Sigmoid colon (tissue), 7 donors: ENCODE results near the gene FADS3. TPM values are rescaled to one million over a fixed set of nuclear protein-coding genes. Genes with fewer than 3 reads are reported as not detected.

ENCODE experiments used
- DNase-seq: peaks from one replicate; pipeline ENCODE4 v3.0.0-alpha.2; 2019
- H3K27ac ChIP-seq, 4 donors: fragments of 200-600 bp; sonication (generic); one replicate each; pipeline ENCODE4 v1.5.1; 2016 to 2019; ENCODE audit warnings: mild to moderate bottlenecking in 1 of 4
- H3K27me3 ChIP-seq, 3 donors: fragments of 200-600 bp; sonication (generic); one replicate each; pipeline ENCODE4 v1.5.1; 2019; ENCODE audit warnings: mild to moderate bottlenecking in 1 of 3
- H3K36me3 ChIP-seq, 4 donors: fragments of 200-600 bp; sonication (generic); one replicate each; pipeline ENCODE4 v1.5.1; 2016 to 2019
- H3K4me1 ChIP-seq, 4 donors: fragments of 200-600 bp; sonication (generic); one replicate each; pipeline ENCODE4 v1.5.1; 2017 to 2019
- H3K4me3 ChIP-seq, 4 donors: fragments of 200-600 bp; sonication (generic); one replicate each; pipeline ENCODE4 v1.5.1; 2017 to 2019; ENCODE audit warnings: mild to moderate bottlenecking in 2 of 4, moderate library complexity in 1 of 4
- H3K9me3 ChIP-seq, 4 donors: fragments of 200-600 bp in 3 of 4; sonication (generic) in 3 of 4; one replicate each; pipeline versions ENCODE4 v1.5.1 to v1.6.1; 2013 to 2019
- CTCF ChIP-seq, 4 experiments: fragments of 450-650 bp in 3 of 4; fragments of 200-600 bp in 1 of 4; IDR thresholded peaks; one replicate each; pipeline ENCODE4 v1.5.1; 2016 to 2019; ENCODE audit warnings: antibody characterized with exemption in 4 of 4, mild to moderate bottlenecking in 3 of 4, moderate library complexity in 2 of 4
- EP300 ChIP-seq, 4 donors: sonication (generic); formaldehyde crosslinking; IDR thresholded peaks; one replicate each; pipeline ENCODE4 v1.6.1; 2017; ENCODE audit warnings: antibody characterized with exemption in 4 of 4
- POLR2A ChIP-seq, 2 donors: fragments of 450-650 bp; IDR thresholded peaks; one replicate each; pipeline ENCODE4 v1.6.1; 2016; ENCODE audit warnings: antibody characterized with exemption in 2 of 2, mild to moderate bottlenecking in 2 of 2, moderate library complexity in 2 of 2
- POLR2AphosphoS5 ChIP-seq, 4 donors: sonication (generic); formaldehyde crosslinking; IDR thresholded peaks; one replicate each; pipeline ENCODE4 v1.6.1; 2017; ENCODE audit warnings: antibody characterized with exemption in 4 of 4
- WGBS, 2 donors: extraction: QIAGEN DNeasy Blood & Tissue Kit; methylation state at CpG; one replicate each; pipeline ENCODE4 v1.1.7; 2013; 5-methylcytosine and 5-hydroxymethylcytosine counted together
- intact Hi-C: fragments of 100-400 bp; cut with DNase I; formaldehyde crosslinking; loops from one replicate; pipeline ENCODE4 v1.15.1; 2023
- polyA plus RNA-seq, 3 donors: library from polyadenylated mRNA; stranded (reverse); fragments of 200-250 nt; gene quantifications; one replicate each; pipeline ENCODE4 v1.2.3, GENCODE V29; 2013
- total RNA-seq, 4 donors: library from RNA; depleted of rRNA; stranded (reverse); fragments of >200 nt; gene quantifications; one replicate each; pipeline ENCODE4 v1.1.0, GENCODE V29; 2016
- donor health status: healthy with polysubstance abuse.
- donor health status: Bipolar disorder and iron deficiency.
- donor health status: healthy.

FADS3 gene
- total and polyA plus RNA-seq, 7 donors: 1.4 to 57.9 (median 21.5) TPM

GRCh38 chr11:61901397-61901796 lies 10.1 kb upstream of the FADS3 start:
- H3K36me3 ChIP-seq: peaks cover 0 to 39% (median 4%) of the 10 kb centered on the region in 4 donors
- WGBS, 2 donors: 91% methylated on average over 10 of the region's 10 CpGs
- H3K9me3 ChIP-seq: no peaks in the 10 kb centered on the region
- H3K27ac ChIP-seq: no peak overlapping the region
- intact Hi-C loops: no loop called here
- DNase-seq: no peak
- TF ChIP-seq POLR2A (IDR thresholded peaks at IDR 0.05) (no peak), EP300 (IDR thresholded peaks at IDR 0.05) (no peak), CTCF (IDR thresholded peaks at IDR 0.05) (no peak), POLR2AphosphoS5 (IDR thresholded peaks at IDR 0.05) (no peak)
- H3K4me3 ChIP-seq: no peak overlapping the region
- peaks cover 0 to 3% (median 0%) of the 10 kb centered on the region in 4 donors for H3K4me1 ChIP-seq
- H3K27me3 ChIP-seq: no peaks in the 10 kb centered on the region

- TF ChIP-seq CTCF (IDR thresholded peaks at IDR 0.05): no peak
- no peak for TF ChIP-seq POLR2A (IDR thresholded peaks at IDR 0.05)
- TF ChIP-seq EP300 (IDR thresholded peaks at IDR 0.05): no peak
- H3K4me1 ChIP-seq: peaks cover 0 to 3% (median 0%) of the 10 kb centered on the region in 4 donors
- no peaks in the 10 kb centered on the region for H3K27me3 ChIP-seq
- peaks cover 0 to 28% (median 0%) of the 10 kb centered on the region in 4 donors for H3K36me3 ChIP-seq
- intact Hi-C loops: no loop called here
- DNase-seq: no peak
- no peaks in the 10 kb centered on the region for H3K9me3 ChIP-seq
- no peak overlapping the region for H3K4me3 ChIP-seq
- WGBS, 2 donors: 83 to 94% methylated on average over 17 of the region's 17 CpGs
- H3K27ac ChIP-seq: no peak overlapping the region
These were observed 8.9 kb upstream of the FADS3 start for GRCh38 chr11:61900251-61900650.

GRCh38 chr11:61899146-61899841 lies 7.9 kb upstream of the FADS3 start:
- H3K4me3 ChIP-seq: no peak overlapping the region
- TF ChIP-seq EP300 (IDR thresholded peaks at IDR 0.05) (no peak), POLR2AphosphoS5 (IDR thresholded peaks at IDR 0.05) (peak in 2 of 4 donors; percentile 8 to 12), CTCF (IDR thresholded peaks at IDR 0.05) (peak; percentile 98 to 100 (median 99)), POLR2A (IDR thresholded peaks at IDR 0.05) (no peak)
- DNase-seq: peak; percentile 91
- WGBS, 2 donors: 44 to 48% methylated on average over 27 of the region's 27 CpGs
- intact Hi-C loops: loop anchor here (1.0 to 2.0 kb wide), 3 partner anchors 48 to 210 kb away; no protein-coding TSS in a partner anchor
- H3K4me1 ChIP-seq: peaks cover 0 to 3% (median 0%) of the 10 kb centered on the region in 4 donors
- peaks cover 0 to 20% (median 0%) of the 10 kb centered on the region in 4 donors for H3K36me3 ChIP-seq
- H3K27me3 ChIP-seq: no peaks in the 10 kb centered on the region
- H3K27ac ChIP-seq: peak overlapping the region in 3 of 4 donors; percentile 2 to 21 (median 10)
- H3K9me3 ChIP-seq: no peaks in the 10 kb centered on the region

GRCh38 chr11:61898247-61898582 lies 6.9 kb upstream of the FADS3 start:
- intact Hi-C loops: loop anchor here (2.0 kb wide), 1 partner anchor 211 kb away; no protein-coding TSS in a partner anchor
- DNase-seq: no peak
- Histone ChIP-seq H3K4me1 (peaks cover 0 to 3% (median 0%) of the 10 kb centered on the region in 4 donors), H3K27me3 (no peaks in the 10 kb centered on the region), H3K27ac (peak overlapping the region in 3 of 4 donors; percentile 10 to 55 (median 25)), H3K4me3 (no peak overlapping the region), H3K9me3 (no peaks in the 10 kb centered on the region), H3K36me3 (peaks cover 0 to 12% (median 0%) of the 10 kb centered on the region in 4 donors)
- TF ChIP-seq CTCF (IDR thresholded peaks at IDR 0.05) (no peak), POLR2A (IDR thresholded peaks at IDR 0.05) (no peak), EP300 (IDR thresholded peaks at IDR 0.05) (no peak), POLR2AphosphoS5 (IDR thresholded peaks at IDR 0.05) (no peak)
- 51 to 82% methylated on average over 9 of the region's 9 CpGs for WGBS, 2 donors
